Glutamatergic neuron (in vitro differentiated cells): Measurements from ENCODE around the gene MANBA. TPM values are rescaled to one million over a fixed set of nuclear protein-coding genes. Genes with fewer than 3 reads are reported as not detected.

ENCODE experiments used
- DNase-seq: peaks from one replicate; pipeline ENCODE4 v3.0.0; 2022
- H3K27ac Mint-ChIP-seq: one replicate; pipeline ENCODE4 v1.8.0; 2020; ENCODE audit warnings: mild to moderate bottlenecking, mixed read lengths, inconsistent platforms; ENCODE audit not compliant: unreplicated experiment
- H3K27me3 Mint-ChIP-seq: one replicate; pipeline ENCODE4 v1.8.0; 2020; ENCODE audit warnings: mild to moderate bottlenecking, moderate library complexity, mixed read lengths, inconsistent platforms; ENCODE audit not compliant: unreplicated experiment
- H3K36me3 Mint-ChIP-seq: one replicate; pipeline ENCODE4 v1.8.0; 2020; ENCODE audit warnings: mild to moderate bottlenecking, mixed read lengths, inconsistent platforms; ENCODE audit not compliant: unreplicated experiment
- H3K4me1 Mint-ChIP-seq: one replicate; pipeline ENCODE4 v1.8.0; 2020; ENCODE audit warnings: mild to moderate bottlenecking, low read depth, mixed read lengths, inconsistent platforms; ENCODE audit not compliant: unreplicated experiment
- H3K4me3 Mint-ChIP-seq: one replicate; pipeline ENCODE4 v1.8.0; 2020; ENCODE audit warnings: mild to moderate bottlenecking, mixed read lengths, inconsistent platforms; ENCODE audit not compliant: unreplicated experiment
- H3K9me3 Mint-ChIP-seq: one replicate; pipeline ENCODE4 v1.8.0; 2020; ENCODE audit warnings: mild to moderate bottlenecking, moderate library complexity, mixed read lengths, inconsistent platforms; ENCODE audit not compliant: unreplicated experiment
- CTCF ChIP-seq: fragments of 200-600 bp; sonication (generic); IDR thresholded peaks from one replicate; pipeline ENCODE4 v1.5.0; 2021; ENCODE audit not compliant: partially characterized antibody, unreplicated experiment
- total RNA-seq: library from RNA; stranded (reverse); fragmentation: NEBNext Ultra II Directional; extraction: Animal tissue kit (Norgen Biotek cat#: 25700); gene quantifications from one replicate; pipeline ENCODE4 v1.2.1, GENCODE V29; 2021; ENCODE audit not compliant: unreplicated experiment

Gene MANBA
- total RNA-seq, 1 donor from 2014 or later, result 13.0 TPM

GRCh38 chr4:102787944-102788343 lies 27.2 kb upstream of the MANBA start:
- TF ChIP-seq CTCF, result no peak
- Mint-ChIP-seq H3K27me3 (no peaks in the 10 kb centered on the region), H3K9me3 (peaks cover 2% of the 10 kb centered on the region), H3K27ac (no peak overlapping the region), H3K4me3 (no peak overlapping the region), H3K4me1 (no peaks in the 10 kb centered on the region), H3K36me3 (no peaks in the 10 kb centered on the region)
- no peak for DNase-seq

- TF ChIP-seq CTCF, result no peak
- no peak overlapping the region for H3K27ac Mint-ChIP-seq
- no peaks in the 10 kb centered on the region for H3K4me1 Mint-ChIP-seq
- no peak for DNase-seq
- H3K9me3 Mint-ChIP-seq, result peaks cover 2% of the 10 kb centered on the region
- H3K27me3 Mint-ChIP-seq, result no peaks in the 10 kb centered on the region
- H3K36me3 Mint-ChIP-seq, result no peaks in the 10 kb centered on the region
- no peak overlapping the region for H3K4me3 Mint-ChIP-seq
These were observed 26.5 kb upstream of the MANBA start for GRCh38 chr4:102787096-102787881.

- Mint-ChIP-seq H3K36me3 (no peaks in the 10 kb centered on the region), H3K4me1 (no peaks in the 10 kb centered on the region), H3K9me3 (peaks cover 2% of the 10 kb centered on the region), H3K27ac (no peak overlapping the region), H3K4me3 (no peak overlapping the region), H3K27me3 (no peaks in the 10 kb centered on the region)
- DNase-seq, result no peak
- TF ChIP-seq CTCF, result no peak
These were observed 25.5 kb upstream of the MANBA start for GRCh38 chr4:102786279-102786678.

GRCh38 chr4:102783006-102783405 lies 22.2 kb upstream of the MANBA start:
- Mint-ChIP-seq H3K4me3 (no peak overlapping the region), H3K36me3 (no peaks in the 10 kb centered on the region), H3K27me3 (no peaks in the 10 kb centered on the region), H3K27ac (no peak overlapping the region), H3K4me1 (no peaks in the 10 kb centered on the region), H3K9me3 (peaks cover 2% of the 10 kb centered on the region)
- TF ChIP-seq CTCF, result no peak
- no peak for DNase-seq

GRCh38 chr4:102781570-102781969 lies 20.8 kb upstream of the MANBA start:
- Mint-ChIP-seq H3K9me3 (peaks cover 2% of the 10 kb centered on the region), H3K27me3 (no peaks in the 10 kb centered on the region)

More at GRCh38 chr4:102781570-102781969, 20.8 kb upstream of the MANBA start:
- no peak overlapping the region for H3K4me3 Mint-ChIP-seq
- H3K36me3 Mint-ChIP-seq, result no peaks in the 10 kb centered on the region
- TF ChIP-seq CTCF, result no peak
- DNase-seq, result no peak
- no peaks in the 10 kb centered on the region for H3K4me1 Mint-ChIP-seq
- H3K27ac Mint-ChIP-seq, result no peak overlapping the region
